Measurements from ENCODE around the gene DCTN3. TPM values are rescaled to one million over a fixed set of nuclear protein-coding genes. Genes with fewer than 3 reads are reported as not detected.

The DCTN3 gene
- total and polyA plus RNA-seq, 9 of the 15 experiments (the other 6 are each of a cell fraction or from before 2014, with no cell fraction given): 11.0 to 51.0 (median 41.9) TPM

GRCh38 chr9:34664281-34665066, 44.2 kb upstream of the DCTN3 start (continued):
- peak; percentile 28; the same call in 1 of the 2 replicates for TF ChIP-seq ZBTB40 (IDR thresholded peaks at IDR 0.05)
- TF ChIP-seq ZBTB40 (CRISPR knock-in tag; IDR thresholded peaks at IDR 0.05): no peak
- TF ChIP-seq MLLT1 (IDR thresholded peaks at IDR 0.05): peak in 1 of 2 experiments; percentile 74; a peak in 2 of 4 replicates
- no peak for TF ChIP-seq ZNF740 (CRISPR knock-in tag; IDR thresholded peaks at IDR 0.05)
- TF ChIP-seq ZNF740 (tag; IDR thresholded peaks at IDR 0.05): no peak
- TF ChIP-seq TRIM25 (IDR thresholded peaks at IDR 0.05; ENCODE audit: borderline replicate concordance): no peak
- TF ChIP-seq CTCF (IDR thresholded peaks at IDR 0.05 in 2 of 3, conservative IDR thresholded peaks at IDR 0.05 in 1 of 3; ENCODE audit: insufficient read depth in 2 of 3, low read depth in 1 of 3, low read length in 3 of 3): peak; percentile 97 to 100 (median 99)
- no peak for TF ChIP-seq ZNF316 (IDR thresholded peaks at IDR 0.05)
- TF ChIP-seq FOSL1 (tag; conservative IDR thresholded peaks at IDR 0.05): no peak
- peak; percentile 47 for TF ChIP-seq SMARCA4 (IDR thresholded peaks at IDR 0.05)

All from K562 (cell line).